ENCODE data around the gene PMM1.
"Not testable (repeated sequence)": the region's sequence is repeated elsewhere in the genome, so short reads cannot be mapped to it uniquely, and the experiment has no call there.

The PMM1 gene

GRCh38 chr22:41589391-41590241, at the start of gene PMM1:
PMM1 (minus strand) TSS chr22:41589840; CDS start chr22:41589805, 35 bp downstream.
- H3K9me3 ChIP-seq (replicated peaks; ENCODE audit: insufficient read depth, low read length): no peaks in the 10 kb centered on the region
- H3K27ac ChIP-seq (ENCODE audit: low read length): peak within 1 kb of the TSS; percentile 30; the same call in 1 of the 2 replicates
- peak within 1 kb of the TSS; percentile 99 for H2AFZ ChIP-seq (ENCODE audit: low read length)
- H3K4me2 ChIP-seq (ENCODE audit: low read depth, low read length): peak within 1 kb of the TSS; percentile 76
- TF ChIP-seq EZH2phosphoT487 (IDR thresholded peaks at IDR 0.05; ENCODE audit: low read length) (no peak), CTCF (IDR thresholded peaks at IDR 0.05; ENCODE audit: low read length) (no peak), EZH2 (optimal IDR thresholded peaks at IDR 0.05; ENCODE audit: low read depth, low read length) (no peak)
- no peaks in the 10 kb centered on the region for H4K20me1 ChIP-seq (ENCODE audit: insufficient read depth, low read length)
- H3K4me3 ChIP-seq (ENCODE audit: low read length): peak within 1 kb of the TSS; percentile 100
- H3K27me3 ChIP-seq (replicated peaks; ENCODE audit: insufficient read depth, low read length): no peaks in the 10 kb centered on the region
- H3K36me3 ChIP-seq (replicated peaks; ENCODE audit: insufficient read depth, low read length): no peaks in the 10 kb centered on the region
- no peaks in the 10 kb centered on the region for H3K9me2 ChIP-seq (replicated peaks; ENCODE audit: insufficient read depth, low read length)
- no peaks in the 10 kb centered on the region for H3F3A ChIP-seq (ENCODE audit: insufficient read depth, low read length)
- peaks cover 32% of the 10 kb centered on the region for H3K79me2 ChIP-seq (ENCODE audit: low read length)
- peak; percentile 99 for DNase-seq
- peaks cover 5% of the 10 kb centered on the region; the same call in 1 of the 2 replicates for H3K4me1 ChIP-seq (ENCODE audit: low read length)
- H3K9ac ChIP-seq (ENCODE audit: low read length): peak within 1 kb of the TSS; percentile 91

GRCh38 chr22:41638748-41639147, 49.1 kb upstream of the PMM1 start:
- H4K20me1 ChIP-seq (ENCODE audit: insufficient read depth, low read length): no peaks in the 10 kb centered on the region
- no peaks in the 10 kb centered on the region for H3F3A ChIP-seq (ENCODE audit: insufficient read depth, low read length)
- H3K27me3 ChIP-seq (replicated peaks; ENCODE audit: insufficient read depth, low read length): no peaks in the 10 kb centered on the region
- H3K9me2 ChIP-seq (replicated peaks; ENCODE audit: insufficient read depth, low read length): no peaks in the 10 kb centered on the region
- H2AFZ ChIP-seq (ENCODE audit: low read length): no peak overlapping the region
- H3K79me2 ChIP-seq (ENCODE audit: low read length): peaks cover 82% of the 10 kb centered on the region
- no peak overlapping the region for H3K27ac ChIP-seq (ENCODE audit: low read length)
- no peaks in the 10 kb centered on the region for H3K4me1 ChIP-seq (ENCODE audit: low read length)
- no peak overlapping the region for H3K4me2 ChIP-seq (ENCODE audit: low read depth, low read length)
- TF ChIP-seq EZH2phosphoT487 (IDR thresholded peaks at IDR 0.05; ENCODE audit: low read length): no peak
- TF ChIP-seq EZH2 (optimal IDR thresholded peaks at IDR 0.05; ENCODE audit: low read depth, low read length): no peak
- TF ChIP-seq CTCF (IDR thresholded peaks at IDR 0.05; ENCODE audit: low read length): no peak
- H3K9me3 ChIP-seq (replicated peaks; ENCODE audit: insufficient read depth, low read length): no peaks in the 10 kb centered on the region
- DNase-seq: no peak
- no peak overlapping the region for H3K9ac ChIP-seq (ENCODE audit: low read length)
- no peak overlapping the region for H3K4me3 ChIP-seq (ENCODE audit: low read length)
- peaks cover 23% of the 10 kb centered on the region for H3K36me3 ChIP-seq (replicated peaks; ENCODE audit: insufficient read depth, low read length)

GRCh38 chr22:41638124-41638523, 48.5 kb upstream of the PMM1 start:
- Histone ChIP-seq H3K9ac (ENCODE audit: low read length) (no peak overlapping the region), H3K4me1 (ENCODE audit: low read length) (no peaks in the 10 kb centered on the region), H4K20me1 (ENCODE audit: insufficient read depth, low read length) (no peaks in the 10 kb centered on the region), H3K4me3 (ENCODE audit: low read length) (no peak overlapping the region), H3K27me3 (replicated peaks; ENCODE audit: insufficient read depth, low read length) (no peaks in the 10 kb centered on the region), H3K79me2 (ENCODE audit: low read length) (peaks cover 82% of the 10 kb centered on the region), H3F3A (ENCODE audit: insufficient read depth, low read length) (no peaks in the 10 kb centered on the region), H3K4me2 (ENCODE audit: low read depth, low read length) (no peak overlapping the region), H3K9me3 (replicated peaks; ENCODE audit: insufficient read depth, low read length) (no peaks in the 10 kb centered on the region), H3K36me3 (replicated peaks; ENCODE audit: insufficient read depth, low read length) (peaks cover 23% of the 10 kb centered on the region), H3K27ac (ENCODE audit: low read length) (no peak overlapping the region), H3K9me2 (replicated peaks; ENCODE audit: insufficient read depth, low read length) (no peaks in the 10 kb centered on the region), H2AFZ (ENCODE audit: low read length) (no peak overlapping the region)
- TF ChIP-seq EZH2phosphoT487 (IDR thresholded peaks at IDR 0.05; ENCODE audit: low read length): no peak
- no peak for TF ChIP-seq EZH2 (optimal IDR thresholded peaks at IDR 0.05; ENCODE audit: low read depth, low read length)
- TF ChIP-seq CTCF (IDR thresholded peaks at IDR 0.05; ENCODE audit: low read length): no peak
- no peak for DNase-seq

- not testable (repeated sequence) for H3K4me1 ChIP-seq (ENCODE audit: low read length); H3K9ac ChIP-seq (ENCODE audit: low read length); H2AFZ ChIP-seq (ENCODE audit: low read length); H3K4me2 ChIP-seq (ENCODE audit: low read depth, low read length); DNase-seq; H3K9me3 ChIP-seq (replicated peaks; ENCODE audit: insufficient read depth, low read length); H3F3A ChIP-seq (ENCODE audit: insufficient read depth, low read length); H3K27me3 ChIP-seq (replicated peaks; ENCODE audit: insufficient read depth, low read length); H3K27ac ChIP-seq (ENCODE audit: low read length); H3K9me2 ChIP-seq (replicated peaks; ENCODE audit: insufficient read depth, low read length); H3K4me3 ChIP-seq (ENCODE audit: low read length); H4K20me1 ChIP-seq (ENCODE audit: insufficient read depth, low read length)
- Histone ChIP-seq H3K79me2 (ENCODE audit: low read length) (peaks cover 77% of the 10 kb centered on the region), H3K36me3 (replicated peaks; ENCODE audit: insufficient read depth, low read length) (peaks cover 23% of the 10 kb centered on the region)
Observed at GRCh38 chr22:41637623-41638022, 48.0 kb upstream of the PMM1 start.

Measured in MM.1S (cell line).